ENCODE data around the gene WDR91.

- no peak for TF ChIP-seq CTCF (IDR thresholded peaks at IDR 0.05; ENCODE audit: low read length)
- TF ChIP-seq EZH2 (IDR thresholded peaks at IDR 0.05; ENCODE audit: borderline replicate concordance, low read length), result no peak
These were observed 59.8 kb downstream of the WDR91 start for GRCh38 chr7:135151533-135151932.

All from OCI-LY1 (cell line).